CD4-positive, alpha-beta T cell treated with Interleukin-4 for 1 hour (primary cell): ENCODE measurements around the gene SRRM3.
"Not testable (repeated sequence)": the region's sequence is repeated elsewhere in the genome, so short reads cannot be mapped to it uniquely, and the experiment has no call there.

Experiments
- DNase-seq, 2 donors: peaks; one replicate each; pipeline ENCODE4 v3.0.0-alpha.2; 2020 to 2022

Gene SRRM3

GRCh38 chr7:76294344-76295024 is 92.8 kb downstream of the SRRM3 start:
- DNase-seq: peak in 1 of 2 donors; percentile 49

- DNase-seq: no peak
Measured at GRCh38 chr7:76296743-76297740, 95.3 kb downstream of the SRRM3 start.

- DNase-seq: no peak
Measured at GRCh38 chr7:76300166-76300731, 98.6 kb downstream of the SRRM3 start.

- no peak for DNase-seq
Measured at GRCh38 chr7:76301000-76301399, 99.3 kb downstream of the SRRM3 start.

- DNase-seq: peak; percentile 84
Measured at GRCh38 chr7:76302347-76303201, 100.9 kb downstream of the SRRM3 start, which contains the start of gene HSPB1. HSPB1 (plus strand) TSS chr7:76302673; CDS start chr7:76302713, 40 bp downstream.

GRCh38 chr7:76303202-76304147 is 101.8 kb downstream of the SRRM3 start:
- peak; percentile 79 to 83 for DNase-seq

GRCh38 chr7:76304888-76305375 is 103.2 kb downstream of the SRRM3 start:
- DNase-seq: no peak

- not testable (repeated sequence) for DNase-seq
Measured at GRCh38 chr7:76308874-76309273, 107.2 kb downstream of the SRRM3 start.

GRCh38 chr7:76309341-76310101 is 107.8 kb downstream of the SRRM3 start:
- not testable (repeated sequence) for DNase-seq

GRCh38 chr7:76310102-76310957 is 108.6 kb downstream of the SRRM3 start:
- DNase-seq: no peak

GRCh38 chr7:76311838-76312237 is 110.1 kb downstream of the SRRM3 start:
- DNase-seq: not testable (repeated sequence)

- peak; percentile 96 to 97 for DNase-seq
Measured at GRCh38 chr7:76314042-76314721, 112.5 kb downstream of the SRRM3 start.

GRCh38 chr7:76314740-76315139 is 113.0 kb downstream of the SRRM3 start:
- not testable (repeated sequence) for DNase-seq

- no peak for DNase-seq
Measured at GRCh38 chr7:76315364-76315763, 113.7 kb downstream of the SRRM3 start.

- no peak for DNase-seq
Measured at GRCh38 chr7:76316984-76317781, 115.5 kb downstream of the SRRM3 start.

GRCh38 chr7:76317782-76318487 is 116.2 kb downstream of the SRRM3 start:
- DNase-seq: peak; percentile 96
